GDM1 (cell line): ENCODE measurements around the gene SERPINF2.
"Not testable (repeated sequence)": the region's sequence is repeated elsewhere in the genome, so short reads cannot be mapped to it uniquely, and the experiment has no call there.

Experiments
- DNase-seq: peaks from one replicate; lab custom pipeline; 2025; lab: John Stamatoyannopoulos, UW

Gene SERPINF2

DNA sequence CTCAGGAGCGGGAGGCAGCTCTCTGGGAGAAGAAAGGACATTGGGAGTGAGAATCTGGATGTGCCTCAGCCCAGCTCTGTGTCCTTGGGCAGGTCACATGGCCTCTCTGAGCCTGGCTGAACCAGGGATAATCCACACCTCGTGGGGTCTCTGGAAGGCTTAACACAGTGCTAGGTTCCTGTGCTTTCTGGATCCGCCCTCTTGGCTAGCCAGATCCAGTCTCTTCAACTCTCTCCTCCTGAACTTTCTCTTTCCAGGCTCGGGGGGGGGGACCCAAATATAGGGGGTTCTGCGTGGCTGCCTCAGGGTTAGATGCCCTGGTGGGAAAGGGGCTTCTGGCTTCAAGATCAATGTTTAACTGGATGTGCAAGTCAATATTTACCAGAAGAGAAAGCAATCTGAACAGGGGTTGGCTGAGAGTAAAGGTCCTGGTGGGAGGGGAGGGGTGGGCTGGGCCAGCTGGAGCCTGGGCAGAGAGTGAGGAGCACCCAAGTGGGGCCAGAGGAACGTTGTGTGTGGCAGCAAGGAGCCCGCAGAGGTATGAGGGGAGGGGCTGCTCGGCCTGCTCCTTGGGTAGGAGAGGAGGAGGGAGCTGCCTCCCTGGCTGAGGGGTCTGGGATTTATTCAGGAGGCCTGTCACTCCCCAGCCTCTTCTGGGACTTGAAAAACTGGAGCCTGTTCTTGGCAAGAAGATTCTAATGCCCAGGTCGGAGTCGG, at the start of gene SERPINF2:
SERPINF2 (plus strand) TSS at position 501 of the 717 bp plus-strand sequence. CDS start 2,125 bp downstream, outside the sequence.
- DNase-seq: no peak

DNA sequence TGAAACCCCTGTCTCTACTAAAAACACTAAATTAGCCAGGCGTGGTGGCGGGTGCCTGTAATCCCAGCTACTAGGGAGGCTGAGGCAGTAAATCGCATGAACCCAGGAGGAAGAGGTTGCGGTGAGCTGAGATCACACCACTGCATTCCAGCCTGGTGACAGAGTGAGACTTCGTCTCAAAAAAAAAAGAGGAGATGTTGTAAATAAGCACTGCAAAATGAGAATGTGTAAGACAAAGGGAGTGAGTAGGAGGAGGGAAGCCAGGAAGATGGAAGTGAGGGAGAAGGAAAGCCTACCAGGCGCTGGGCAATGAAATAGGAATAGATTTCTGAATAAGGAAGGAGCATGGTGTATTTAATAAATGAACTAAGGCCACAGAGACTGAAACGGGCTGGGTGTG, 49.3 kb upstream of the SERPINF2 start:
- no peak for DNase-seq

DNA sequence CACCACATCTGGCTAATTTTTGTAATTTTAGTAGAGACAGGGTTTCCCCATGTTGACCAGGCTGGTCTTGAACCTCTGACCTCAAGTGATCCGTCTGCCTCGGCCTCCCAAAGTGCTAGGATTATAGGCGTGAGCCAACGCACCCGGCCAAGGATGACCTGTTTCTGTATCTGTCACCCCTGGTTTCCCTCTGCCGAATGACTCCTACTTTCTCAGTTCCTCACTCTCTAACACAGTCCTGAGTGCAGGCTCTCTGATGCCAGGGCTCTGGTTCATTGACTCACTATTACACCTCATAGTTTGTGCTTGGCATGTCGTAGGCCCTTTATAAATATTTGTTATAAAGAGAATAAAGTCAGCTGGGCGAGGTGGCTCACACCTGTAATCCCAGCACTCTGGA, 47.3 kb upstream of the SERPINF2 start:
- DNase-seq: no peak

DNA sequence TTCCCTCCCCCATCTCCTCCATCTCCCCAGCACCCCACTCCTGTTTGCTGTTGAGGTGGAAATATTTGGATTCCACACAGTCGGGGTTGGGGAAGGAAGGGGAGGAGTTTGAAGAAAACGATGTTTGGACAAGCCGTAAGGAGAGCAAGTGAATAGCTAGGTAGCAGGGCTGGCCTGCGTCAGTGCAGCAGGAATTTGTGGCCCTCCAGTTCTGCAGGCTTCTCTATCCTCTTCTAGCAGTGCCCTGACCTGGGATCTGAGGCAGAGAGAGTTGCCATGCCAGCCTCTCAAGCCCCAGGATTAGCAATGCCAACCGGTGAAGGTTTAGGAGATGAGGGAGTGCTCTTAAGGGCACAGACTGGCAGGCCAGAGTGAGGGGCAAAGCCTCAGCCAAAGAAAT, 45.0 kb upstream of the SERPINF2 start:
- DNase-seq: no peak

DNA sequence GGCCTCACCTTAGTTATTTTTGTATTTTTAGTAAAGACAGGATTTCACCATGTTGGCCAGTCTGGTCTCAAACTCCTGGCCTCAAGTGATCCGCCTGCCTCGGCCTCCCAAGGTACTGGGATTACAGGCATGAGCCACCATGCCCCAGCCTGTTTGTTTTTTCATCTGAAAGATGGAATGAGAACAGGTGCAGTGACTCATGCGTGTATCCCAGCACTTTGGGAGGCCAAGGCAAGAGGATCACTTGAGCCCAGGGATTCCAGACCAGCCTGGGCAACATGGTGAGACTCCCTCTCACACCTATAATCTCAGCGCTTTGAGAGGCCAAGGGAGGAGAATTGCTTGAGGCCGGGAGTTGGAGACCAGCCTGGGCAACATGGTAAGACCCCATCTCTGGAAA, 42.8 kb upstream of the SERPINF2 start:
- not testable (repeated sequence) for DNase-seq

DNA sequence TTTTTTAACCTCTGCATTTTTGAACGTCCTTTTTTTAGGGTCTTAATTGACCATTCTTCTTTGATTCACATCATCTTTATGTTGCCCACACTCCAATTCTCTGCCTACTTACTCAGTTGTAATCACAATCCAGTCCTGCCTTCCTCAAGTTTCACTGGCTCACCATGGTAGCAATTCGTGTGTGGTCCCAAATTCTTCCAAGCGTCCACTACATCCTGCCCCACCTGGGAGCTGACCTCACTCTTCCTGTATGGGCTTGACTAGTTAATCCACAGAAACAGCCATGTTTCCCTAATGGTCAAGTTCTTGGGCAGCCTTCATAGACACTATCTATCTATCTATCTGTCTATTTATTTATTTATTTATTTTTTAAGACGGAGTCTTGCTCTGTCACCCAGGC, 39.6 kb upstream of the SERPINF2 start:
- no peak for DNase-seq

DNA sequence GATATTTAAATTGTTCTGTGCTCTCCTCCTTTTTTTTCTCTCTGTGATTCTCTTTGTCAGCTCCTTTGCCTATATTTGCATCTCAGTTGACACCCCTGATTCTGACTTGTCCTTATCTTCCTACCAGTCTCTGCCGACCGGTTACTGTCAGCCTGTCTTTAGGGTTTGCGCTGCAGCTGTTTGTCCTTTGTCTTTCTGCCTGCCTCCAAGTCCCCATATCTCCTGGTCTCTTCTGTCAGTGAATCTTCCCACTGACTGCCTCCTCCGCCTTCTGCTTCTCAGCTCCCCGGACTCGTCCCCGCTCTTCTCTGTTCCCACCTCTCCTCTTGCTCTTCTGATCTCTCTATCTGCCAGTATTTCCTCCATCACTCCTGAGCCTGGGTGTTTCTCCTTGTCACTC, 37.7 kb upstream of the SERPINF2 start:
- no peak for DNase-seq

DNA sequence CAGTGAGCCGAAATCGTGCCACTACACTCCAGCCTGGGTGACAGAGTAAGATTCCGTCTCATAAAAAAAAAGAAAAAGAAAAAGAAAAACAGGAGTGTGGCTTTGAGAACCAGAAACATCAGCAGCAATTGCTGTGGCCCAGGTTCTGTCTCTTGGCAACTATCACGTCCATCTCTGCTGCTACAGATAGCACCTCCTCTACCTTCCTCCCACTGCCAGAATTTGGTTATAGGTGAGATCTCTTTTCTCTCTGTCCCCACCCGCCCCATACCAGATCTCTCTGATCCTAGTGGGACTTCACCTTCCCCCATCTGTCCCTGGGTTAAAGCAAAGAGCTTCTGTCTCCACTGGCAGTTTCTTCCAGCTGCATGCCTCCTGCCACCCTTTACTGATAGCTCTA, 35.6 kb upstream of the SERPINF2 start:
- DNase-seq: no peak

DNA sequence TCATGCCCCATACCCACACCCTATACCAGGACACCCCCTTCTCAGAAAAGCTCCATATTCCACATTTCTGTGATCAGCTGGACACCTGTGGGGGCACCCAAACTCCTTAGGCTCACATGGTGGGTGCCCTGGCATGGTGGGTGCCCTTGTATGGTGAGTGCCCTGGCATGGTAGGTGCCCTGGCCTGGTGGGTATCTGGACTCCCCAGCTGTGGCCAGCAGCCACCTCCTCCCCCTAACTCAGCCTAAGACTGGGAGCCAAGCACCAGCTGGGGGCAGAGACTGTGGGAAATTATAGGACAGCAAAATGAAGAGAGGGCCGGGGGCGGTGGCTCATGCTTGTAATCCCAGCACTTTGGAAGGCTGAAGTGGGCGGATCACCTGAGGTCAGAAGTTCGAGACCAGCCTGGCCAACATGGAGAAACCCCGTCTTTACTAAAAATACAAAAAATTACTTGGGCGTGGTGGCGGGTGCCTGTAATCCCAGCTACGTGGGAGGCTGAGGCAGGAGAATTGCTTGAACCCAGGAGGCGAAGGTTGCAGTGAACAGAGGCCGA, 33.8 kb upstream of the SERPINF2 start:
- not testable (repeated sequence) for DNase-seq

DNA sequence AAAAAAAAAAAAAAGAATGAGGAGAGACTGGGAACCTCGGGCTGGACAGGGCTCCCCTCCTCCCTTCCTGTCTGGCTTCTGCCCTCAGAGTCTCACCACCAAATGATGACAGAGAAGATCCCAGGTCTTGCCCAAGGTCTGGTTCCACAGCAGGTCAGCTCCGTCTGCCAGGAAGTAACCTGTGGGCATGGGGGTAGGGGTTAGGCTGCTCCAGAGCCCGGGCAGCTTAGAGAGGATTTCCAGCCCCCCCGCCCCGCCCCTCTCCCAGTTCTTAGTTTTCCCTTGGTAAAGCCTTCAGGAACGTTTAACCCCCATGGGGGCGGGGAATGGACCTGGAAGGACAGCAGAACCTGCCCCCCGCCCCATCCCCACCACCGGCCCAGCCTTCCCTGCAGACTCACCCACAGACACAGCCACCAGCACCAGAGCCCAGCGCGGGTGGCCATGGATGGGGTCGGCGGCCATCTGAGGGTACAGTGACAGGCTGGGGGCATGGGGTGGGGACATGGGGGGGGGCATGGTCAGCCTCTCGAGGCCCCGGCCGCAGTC, 33.2 kb upstream of the SERPINF2 start:
- DNase-seq: no peak

DNA sequence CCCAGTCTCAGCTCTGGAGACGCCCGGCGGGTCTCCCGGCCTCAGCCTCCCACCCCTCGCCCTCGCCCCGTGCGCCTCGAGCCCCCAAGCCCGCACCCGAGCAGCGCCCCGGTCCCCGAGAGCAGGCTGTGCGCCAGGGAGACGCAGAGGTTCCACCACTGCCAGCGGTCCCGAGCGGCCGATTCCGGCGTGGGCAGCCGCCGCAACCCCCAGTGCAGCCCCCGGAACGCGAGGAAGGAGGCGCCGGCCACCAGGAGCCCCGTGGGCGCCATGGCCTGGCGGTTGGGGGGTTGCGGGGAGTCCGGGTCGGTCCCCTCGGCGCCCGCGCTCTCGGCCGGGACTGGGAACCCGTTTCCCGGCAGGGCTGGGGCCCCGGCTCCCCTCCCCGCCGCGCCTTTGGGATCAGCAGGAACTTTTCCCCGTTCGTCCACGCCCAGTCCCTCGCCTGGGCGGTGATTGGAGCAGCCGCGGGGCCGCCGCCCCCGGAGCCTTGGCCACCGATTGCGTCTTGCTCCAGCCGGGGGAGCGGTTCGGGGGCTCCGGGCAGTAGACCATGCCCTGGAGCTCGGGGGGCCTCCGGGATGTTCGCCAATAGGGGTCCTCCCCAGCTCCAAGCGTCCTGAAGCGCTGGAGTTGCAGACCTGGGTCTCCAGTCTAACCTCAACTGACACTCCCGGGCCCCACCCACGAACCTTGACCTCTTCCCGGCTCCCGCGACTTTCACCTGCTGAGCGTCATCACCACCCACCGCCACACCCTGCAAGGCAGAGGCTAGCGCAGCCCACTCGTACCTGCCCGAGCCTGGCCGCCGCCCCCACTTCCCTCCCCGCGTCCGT, 32.5 kb upstream of the SERPINF2 start, which contains the start of gene TLCD2:
TLCD2 (minus strand) TSS at position 407 of the 836 bp plus-strand sequence; CDS start at position 272, 135 bp downstream.
- DNase-seq: no peak

DNA sequence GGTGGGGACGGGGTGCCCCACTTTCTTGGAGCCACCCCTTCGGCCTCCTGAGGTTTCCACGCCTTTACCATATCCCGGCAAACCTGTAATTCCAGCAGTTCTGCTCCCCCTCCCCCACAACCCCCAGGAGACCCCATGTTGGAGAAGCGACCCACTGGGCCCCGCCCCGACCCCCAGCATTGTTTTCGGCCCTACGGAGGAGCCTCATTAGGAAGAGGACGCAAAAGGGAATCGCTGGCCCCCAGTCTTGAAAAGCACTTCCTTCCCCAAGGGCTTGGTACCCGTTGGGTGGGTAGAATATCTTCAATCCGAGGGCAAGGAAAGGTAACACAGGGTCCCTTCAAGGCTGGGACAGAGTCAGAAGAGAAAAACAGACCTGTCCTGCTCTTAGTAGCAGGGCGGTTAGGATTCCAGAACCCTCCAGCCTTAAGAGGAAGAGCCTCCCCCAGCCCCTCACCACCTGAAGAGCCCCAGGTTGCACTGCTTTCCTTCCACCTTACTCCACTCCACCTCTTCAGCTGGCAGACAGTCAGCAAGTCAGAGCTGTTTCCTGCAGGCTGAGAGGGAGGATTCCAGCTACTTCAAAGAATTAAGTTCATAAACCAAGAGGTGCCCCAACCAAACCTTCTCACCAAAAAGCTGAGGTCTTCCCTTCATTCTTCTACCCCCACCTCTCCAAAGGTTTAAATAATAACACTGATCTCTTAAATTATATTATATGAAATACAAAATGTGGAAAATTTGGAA, 31.7 kb upstream of the SERPINF2 start:
- DNase-seq: no peak

DNA sequence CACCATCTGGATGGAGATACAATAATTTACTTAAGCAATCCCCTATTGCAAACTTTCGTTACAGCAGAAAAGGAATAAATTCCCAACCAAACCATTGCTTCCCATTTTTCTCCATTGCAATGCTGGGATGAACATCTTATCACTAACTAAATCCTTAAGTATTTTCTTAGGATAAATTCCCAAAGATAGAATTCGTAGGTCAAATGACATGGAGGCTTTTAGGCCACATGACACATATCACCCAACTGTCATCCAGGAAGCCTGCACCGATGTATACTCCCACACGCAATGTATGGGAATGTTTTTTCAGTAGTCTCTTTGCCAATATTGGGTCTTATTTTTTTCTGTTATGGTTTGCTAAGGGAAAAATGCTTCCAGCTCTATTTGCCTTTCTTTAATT, 30.9 kb upstream of the SERPINF2 start:
- no peak for DNase-seq

DNA sequence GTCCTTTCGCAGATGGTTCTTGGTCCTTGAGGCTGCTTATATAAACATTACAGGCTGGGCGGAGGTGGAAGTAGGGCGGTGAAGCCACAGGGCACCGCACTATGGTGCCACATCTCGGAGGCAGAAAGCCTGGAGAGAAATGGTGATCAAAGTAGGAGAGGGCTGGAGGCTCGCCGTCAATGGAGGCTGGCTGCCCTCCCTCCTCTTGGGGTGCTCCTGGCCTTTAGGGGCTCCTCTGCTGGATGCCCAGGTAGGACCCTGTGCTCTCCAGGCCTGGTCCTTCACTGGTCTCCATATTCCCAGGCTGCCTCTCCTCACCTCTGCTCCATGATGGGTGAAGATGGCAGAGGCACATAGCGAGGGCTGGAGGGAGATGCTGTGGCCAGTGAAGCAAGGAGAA, 30.4 kb upstream of the SERPINF2 start:
- DNase-seq: no peak

DNA sequence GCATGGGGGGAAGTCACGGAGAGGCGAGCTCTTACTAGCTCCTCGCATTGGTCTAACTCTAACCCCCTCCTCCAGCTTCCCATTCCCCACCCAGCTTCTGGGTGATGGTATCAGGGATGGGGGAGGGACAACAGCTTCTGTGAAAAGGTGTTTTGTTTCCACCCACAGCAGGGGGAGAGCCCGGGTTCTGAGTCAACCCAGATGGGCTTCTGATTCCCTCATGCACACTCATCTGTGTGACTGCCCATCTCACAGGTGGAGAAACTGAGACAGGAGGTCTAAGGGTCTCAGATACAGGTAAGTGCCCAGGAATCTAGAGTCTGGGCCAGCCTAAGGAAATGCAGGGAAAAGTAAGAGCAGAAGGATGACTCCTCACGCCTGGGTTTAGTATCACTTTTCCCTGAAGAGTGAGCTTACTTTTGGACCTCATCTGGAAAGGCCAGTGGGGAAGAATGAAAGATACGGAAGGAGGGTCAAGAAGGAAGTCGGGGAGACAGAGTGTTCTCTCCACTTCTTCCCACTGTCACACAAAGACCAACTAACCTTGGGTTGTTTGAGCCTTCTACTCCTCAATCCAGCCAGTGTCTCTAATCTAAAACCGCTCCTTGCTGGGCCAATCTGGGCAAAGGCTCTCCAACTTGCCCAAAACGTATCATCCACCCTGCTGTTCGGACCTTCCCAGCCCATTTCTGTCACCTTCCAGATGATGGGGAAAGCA, 29.4 kb upstream of the SERPINF2 start:
- DNase-seq: no peak

DNA sequence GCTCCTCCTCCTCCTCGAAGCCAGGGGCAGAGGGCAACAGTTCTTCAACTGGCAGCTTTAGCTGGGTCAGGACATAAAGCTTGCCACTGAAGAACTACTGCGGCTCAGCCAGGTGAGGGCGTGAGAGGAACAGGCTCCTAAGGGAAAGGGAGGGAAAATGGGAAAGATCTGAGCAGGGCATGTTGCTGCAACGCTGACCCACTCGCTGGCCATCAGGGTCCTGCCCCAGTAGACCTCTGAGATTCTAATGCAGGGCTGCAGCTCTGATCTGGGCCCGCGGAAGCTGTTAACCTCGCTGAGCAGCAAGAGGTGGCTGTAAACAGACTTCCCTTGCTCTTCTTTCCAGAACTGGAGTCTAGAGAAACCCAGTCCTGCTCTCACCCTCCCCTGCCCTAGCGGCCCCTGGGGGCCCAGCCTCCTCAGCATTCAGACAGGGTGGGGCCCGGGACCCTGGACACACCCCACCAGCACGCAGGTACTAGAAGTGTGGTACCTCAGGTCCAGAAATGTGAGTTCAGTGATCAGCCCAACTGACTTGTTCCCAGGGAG, 28.7 kb upstream of the SERPINF2 start:
- DNase-seq: no peak

DNA sequence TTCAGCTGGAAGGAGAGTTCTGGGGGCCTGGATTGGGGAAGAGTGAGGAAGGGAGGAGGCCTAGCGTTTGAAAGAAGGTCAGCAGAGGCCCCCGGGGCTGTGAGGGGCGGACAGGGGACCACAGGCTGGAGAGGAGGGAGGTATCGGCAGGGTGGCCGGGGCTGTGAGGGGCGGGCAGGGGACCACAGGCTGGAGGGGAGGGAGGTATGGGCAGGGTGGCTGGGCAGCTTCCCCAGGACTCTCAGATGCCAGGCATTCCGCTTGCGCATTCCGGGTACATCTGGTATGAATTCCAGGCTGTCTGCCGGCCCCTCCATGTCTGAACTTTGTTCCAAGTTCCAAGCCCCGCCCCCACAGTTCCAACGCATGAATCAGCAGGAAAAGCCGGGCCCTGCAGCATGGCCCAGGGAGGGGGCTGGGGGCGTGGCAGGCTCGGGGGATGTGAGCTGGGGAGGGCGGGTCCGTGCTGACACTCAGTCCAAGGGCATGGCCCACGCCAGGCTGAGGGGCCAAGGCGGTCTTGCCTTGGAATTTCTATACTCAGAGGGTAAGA, 28.2 kb upstream of the SERPINF2 start:
- peak; percentile 41 for DNase-seq

DNA sequence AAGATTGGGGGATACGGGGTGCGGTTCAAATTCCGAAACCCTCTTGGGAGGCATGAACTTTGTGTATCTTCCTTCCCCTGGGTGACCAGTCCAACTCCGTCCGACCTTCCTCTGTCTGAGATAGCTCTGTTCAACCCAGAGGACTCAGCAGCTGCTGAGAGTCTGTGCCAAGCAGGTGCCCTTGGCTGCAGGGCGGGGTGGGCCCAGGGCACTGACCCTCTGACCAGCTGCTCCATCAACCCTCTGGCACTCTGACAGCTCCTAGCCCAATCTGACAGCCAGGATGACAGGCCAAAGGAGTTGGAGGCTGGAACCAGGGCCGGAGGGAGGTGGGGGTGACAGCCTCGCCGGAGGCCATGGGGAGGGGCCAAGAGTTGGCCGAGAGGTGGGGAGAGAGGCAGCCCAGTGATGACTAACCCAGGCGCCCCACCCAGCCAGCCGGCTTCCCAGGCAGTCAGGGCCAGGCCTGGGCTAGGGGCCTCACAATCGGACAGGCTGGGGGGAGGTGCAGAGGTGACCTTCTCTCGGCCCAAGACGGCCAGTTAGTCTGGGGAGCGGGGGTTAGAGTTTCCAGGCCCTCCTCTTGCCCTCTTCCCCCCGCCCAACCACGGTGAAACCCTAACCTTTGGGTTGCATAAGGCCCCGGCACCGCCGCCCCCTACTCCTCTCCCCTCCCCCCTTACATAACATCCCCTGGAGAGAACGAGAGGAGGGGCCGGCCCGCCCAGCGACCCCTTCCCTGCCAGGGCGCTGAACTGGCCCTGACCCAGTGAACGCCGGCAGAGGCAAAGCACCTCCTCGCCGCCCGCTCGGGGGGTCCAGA, 27.5 kb upstream of the SERPINF2 start:
- no peak for DNase-seq

DNA sequence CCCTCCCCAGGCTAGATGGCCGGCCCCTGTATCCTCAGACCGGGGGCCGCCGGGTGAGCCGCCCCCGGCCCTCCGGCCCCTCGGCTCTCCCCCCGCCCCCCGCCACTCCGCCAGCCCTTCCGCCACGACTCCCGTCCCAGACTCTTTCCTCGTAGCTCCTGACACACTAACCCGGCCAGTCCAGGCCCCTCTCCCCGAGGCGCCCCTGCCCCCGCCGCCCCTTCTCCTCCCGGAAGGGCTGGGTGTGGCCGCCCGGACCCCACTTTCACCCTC, 26.9 kb upstream of the SERPINF2 start:
- DNase-seq: no peak
